Nephron progenitor cell (in vitro differentiated cells): ENCODE measurements around the gene NRCAM.

Experiments
- DNase-seq: peaks from one replicate; pipeline ENCODE4 v3.0.0; 2021
- H3K27ac Mint-ChIP-seq: 2 replicates; pipeline ENCODE4 v1.8.0; 2021; ENCODE audit warnings: mild to moderate bottlenecking, moderate library complexity, mixed read lengths
- H3K27me3 Mint-ChIP-seq: 2 replicates; pipeline ENCODE4 v1.8.0; 2021; ENCODE audit warnings: mild to moderate bottlenecking, low read depth, mixed read lengths; ENCODE audit not compliant: poor library complexity
- H3K36me3 Mint-ChIP-seq: 2 replicates; pipeline ENCODE4 v1.8.0; 2021; ENCODE audit warnings: low read depth, mixed read lengths
- H3K4me1 Mint-ChIP-seq: 2 replicates; pipeline ENCODE4 v1.8.0; 2021; ENCODE audit warnings: mixed read lengths
- H3K4me3 Mint-ChIP-seq: 2 replicates; pipeline ENCODE4 v1.8.0; 2021; ENCODE audit warnings: mild to moderate bottlenecking, moderate library complexity, mixed read lengths
- H3K9me3 Mint-ChIP-seq: 2 replicates; pipeline ENCODE4 v1.8.0; 2021; ENCODE audit warnings: mild to moderate bottlenecking, moderate library complexity, mixed read lengths
- TF ChIP-seq, protein P1 (sequence below): fragments of 200-600 bp; sonication (generic); IDR thresholded peaks from 2 replicates; pipeline ENCODE4 v1.5.0; 2021; ENCODE audit warnings: antibody characterized with exemption

Gene NRCAM

GRCh38 chr7:108200326-108200725 is 255.9 kb downstream of the NRCAM start:
- no peaks in the 10 kb centered on the region for H3K4me1 Mint-ChIP-seq
- H3K9me3 Mint-ChIP-seq = no peaks in the 10 kb centered on the region
- peaks cover 9% of the 10 kb centered on the region for H3K27me3 Mint-ChIP-seq
- TF ChIP-seq, protein P1, sequence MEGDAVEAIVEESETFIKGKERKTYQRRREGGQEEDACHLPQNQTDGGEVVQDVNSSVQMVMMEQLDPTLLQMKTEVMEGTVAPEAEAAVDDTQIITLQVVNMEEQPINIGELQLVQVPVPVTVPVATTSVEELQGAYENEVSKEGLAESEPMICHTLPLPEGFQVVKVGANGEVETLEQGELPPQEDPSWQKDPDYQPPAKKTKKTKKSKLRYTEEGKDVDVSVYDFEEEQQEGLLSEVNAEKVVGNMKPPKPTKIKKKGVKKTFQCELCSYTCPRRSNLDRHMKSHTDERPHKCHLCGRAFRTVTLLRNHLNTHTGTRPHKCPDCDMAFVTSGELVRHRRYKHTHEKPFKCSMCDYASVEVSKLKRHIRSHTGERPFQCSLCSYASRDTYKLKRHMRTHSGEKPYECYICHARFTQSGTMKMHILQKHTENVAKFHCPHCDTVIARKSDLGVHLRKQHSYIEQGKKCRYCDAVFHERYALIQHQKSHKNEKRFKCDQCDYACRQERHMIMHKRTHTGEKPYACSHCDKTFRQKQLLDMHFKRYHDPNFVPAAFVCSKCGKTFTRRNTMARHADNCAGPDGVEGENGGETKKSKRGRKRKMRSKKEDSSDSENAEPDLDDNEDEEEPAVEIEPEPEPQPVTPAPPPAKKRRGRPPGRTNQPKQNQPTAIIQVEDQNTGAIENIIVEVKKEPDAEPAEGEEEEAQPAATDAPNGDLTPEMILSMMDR = no peak
- DNase-seq = no peak
- no peaks in the 10 kb centered on the region for H3K36me3 Mint-ChIP-seq
- H3K27ac Mint-ChIP-seq = no peak overlapping the region
- no peak overlapping the region for H3K4me3 Mint-ChIP-seq

GRCh38 chr7:108197371-108198091 is 258.7 kb downstream of the NRCAM start:
- H3K36me3 Mint-ChIP-seq = no peaks in the 10 kb centered on the region
- TF ChIP-seq, protein P1 = no peak
- no peak overlapping the region for H3K4me3 Mint-ChIP-seq
- no peak for DNase-seq
- no peaks in the 10 kb centered on the region for H3K9me3 Mint-ChIP-seq
- peaks cover 3% of the 10 kb centered on the region for H3K27me3 Mint-ChIP-seq
- peaks cover 14% of the 10 kb centered on the region for H3K4me1 Mint-ChIP-seq
- no peak overlapping the region for H3K27ac Mint-ChIP-seq

DNA sequence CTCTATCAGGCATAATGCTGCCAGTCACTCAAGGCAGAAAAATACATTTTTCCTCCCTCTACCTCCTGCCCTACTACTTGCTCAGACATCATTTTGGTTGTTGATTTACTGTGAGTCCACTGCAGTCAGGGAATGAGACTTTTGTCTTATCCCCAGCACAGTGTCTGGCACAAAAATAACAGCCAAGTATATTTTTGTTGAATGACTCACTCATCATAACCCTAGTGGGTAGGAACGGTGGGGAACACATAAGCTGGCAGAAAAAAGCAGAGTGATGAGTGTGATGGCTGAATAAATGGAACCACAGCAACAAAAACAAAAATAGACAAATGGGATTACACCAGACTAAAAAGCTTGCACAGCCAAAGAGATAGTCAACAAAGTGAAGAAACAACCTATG is 260.2 kb downstream of the NRCAM start:
- TF ChIP-seq, protein P1 = no peak
- H3K4me3 Mint-ChIP-seq = no peak overlapping the region
- no peaks in the 10 kb centered on the region for H3K36me3 Mint-ChIP-seq
- no peak for DNase-seq
- H3K9me3 Mint-ChIP-seq = no peaks in the 10 kb centered on the region
- peaks cover 14% of the 10 kb centered on the region for H3K4me1 Mint-ChIP-seq
- peaks cover 3% of the 10 kb centered on the region for H3K27me3 Mint-ChIP-seq
- H3K27ac Mint-ChIP-seq = no peak overlapping the region

DNA sequence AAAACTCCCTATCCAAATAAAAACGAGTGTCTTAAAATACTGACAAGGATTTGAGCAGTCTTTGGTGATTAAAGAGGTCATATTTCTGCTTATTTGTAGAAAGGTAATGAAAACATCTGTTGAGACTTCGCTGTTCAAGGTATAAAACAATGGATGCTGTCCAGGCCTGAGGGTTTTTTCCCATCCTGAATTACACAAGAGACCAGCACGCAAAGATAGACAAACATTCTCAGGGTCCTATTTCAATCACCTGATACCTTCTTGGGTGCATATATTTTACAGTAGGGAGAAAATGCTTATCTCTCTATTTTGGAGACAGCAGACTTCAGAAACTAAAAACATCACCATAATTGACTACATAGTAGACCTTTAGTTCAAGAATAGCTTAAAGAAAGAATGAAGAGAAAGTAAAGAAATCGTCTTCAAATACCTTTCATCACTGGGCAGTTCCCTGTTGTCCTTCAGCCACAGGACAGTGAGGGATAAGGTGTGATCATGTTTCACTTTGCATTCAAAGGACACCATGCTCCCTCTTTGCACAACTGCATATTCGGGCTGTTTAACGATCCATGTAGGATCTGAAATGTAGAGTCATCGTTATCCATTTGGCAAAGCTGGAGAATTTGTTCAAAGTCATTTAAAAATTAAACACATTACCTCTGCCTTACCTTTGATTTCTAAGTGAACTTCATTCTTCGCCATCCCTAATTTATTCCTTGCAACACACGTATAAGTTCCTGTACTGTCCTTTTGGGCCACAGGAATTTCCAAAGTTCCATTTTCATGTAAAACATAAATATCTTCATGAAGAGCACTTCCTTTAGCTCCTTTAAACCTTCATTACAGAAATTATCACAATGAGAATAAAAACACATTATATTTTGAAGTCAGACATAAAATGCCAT is 262.4 kb downstream of the NRCAM start:
- Mint-ChIP-seq H3K27me3 (no peaks in the 10 kb centered on the region), H3K9me3 (peaks cover 3% of the 10 kb centered on the region)
- DNase-seq = no peak

DNA sequence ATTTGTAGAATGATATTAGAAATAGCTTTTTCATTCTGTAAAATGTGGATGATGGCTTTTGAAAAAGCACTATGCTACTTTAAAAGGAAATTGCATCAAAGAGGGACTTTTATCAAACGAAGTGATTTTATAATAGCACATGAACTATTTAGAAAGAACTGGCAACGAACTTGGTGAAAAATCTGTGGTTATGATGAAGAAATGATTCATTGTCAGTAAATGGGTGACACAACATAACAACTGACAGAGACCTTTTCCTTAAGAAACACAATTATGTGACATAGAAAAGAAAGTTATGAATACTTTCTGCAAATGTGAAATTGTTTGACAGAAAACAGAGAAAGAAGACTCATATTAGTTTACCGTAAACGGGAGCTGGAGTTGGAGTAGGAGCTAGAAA is 265.3 kb downstream of the NRCAM start:
- Mint-ChIP-seq H3K9me3 (peaks cover 8% of the 10 kb centered on the region), H3K4me1 (peaks cover 14% of the 10 kb centered on the region), H3K4me3 (no peak overlapping the region), H3K36me3 (peaks cover 13% of the 10 kb centered on the region), H3K27me3 (peaks cover 2% of the 10 kb centered on the region), H3K27ac (no peak overlapping the region)
- DNase-seq = no peak
- TF ChIP-seq, protein P1 = no peak

More for the DNA sequence above, 262.4 kb downstream of the NRCAM start:
- H3K36me3 Mint-ChIP-seq = peaks cover 3% of the 10 kb centered on the region
- peak overlapping the region; percentile 51 for H3K27ac Mint-ChIP-seq
- TF ChIP-seq, protein P1 = no peak
- no peak overlapping the region for H3K4me3 Mint-ChIP-seq
- peaks cover 14% of the 10 kb centered on the region for H3K4me1 Mint-ChIP-seq
